Choroid plexus epithelial cell (primary cell): ENCODE results near the gene CCP110.
A peak's percentile ranks its signal among the peaks of the same experiment; 100 is the strongest.

ENCODE experiments used
- DNase-seq: peaks from one replicate; pipeline ENCODE4 v3.0.0-alpha.2; 2010; ENCODE audit warnings: low read depth
- H3K4me3 ChIP-seq: 2 replicates; pipeline ENCODE4 v1.5.1; 2011; ENCODE audit warnings: low read depth, mild to moderate bottlenecking, control low read depth, low read length, moderate library complexity
- CTCF ChIP-seq: conservative IDR thresholded peaks from 2 replicates; pipeline ENCODE4 v1.5.1; 2011; ENCODE audit warnings: low read depth, mild to moderate bottlenecking, control low read depth, inconsistent platforms, low read length, moderate library complexity

Gene CCP110

GRCh38 chr16:19595043-19595767, 71.5 kb downstream of the CCP110 start:
- no peak for TF ChIP-seq CTCF
- peak; percentile 92 for DNase-seq
- H3K4me3 ChIP-seq: no peak overlapping the region

- no peak for DNase-seq
- TF ChIP-seq CTCF: no peak
- H3K4me3 ChIP-seq: no peak overlapping the region
Observed at GRCh38 chr16:19598805-19599510, 75.2 kb downstream of the CCP110 start.

- DNase-seq: no peak
- TF ChIP-seq CTCF: no peak
- H3K4me3 ChIP-seq: no peak overlapping the region
Observed at GRCh38 chr16:19599968-19600716, 76.4 kb downstream of the CCP110 start.

- H3K4me3 ChIP-seq: no peak overlapping the region
- peak; percentile 81 for TF ChIP-seq CTCF
- peak; percentile 70 for DNase-seq
Observed at GRCh38 chr16:19601083-19601976, 77.6 kb downstream of the CCP110 start.
